Colonic mucosa (tissue), 4 donors: ENCODE results near the gene KLF7. TPM values are rescaled to one million over a fixed set of nuclear protein-coding genes. Genes with fewer than 3 reads are reported as not detected.

Source experiments
- DNase-seq: peaks from one replicate; pipeline ENCODE4 v3.0.0-alpha.2; 2020
- H3K27ac ChIP-seq: fragments of 200-600 bp; one replicate; pipeline ENCODE4 v1.8.0; 2021
- H3K27me3 ChIP-seq: fragments of 200-600 bp; one replicate; pipeline ENCODE4 v1.8.0; 2021
- H3K36me3 ChIP-seq: fragments of 200-600 bp; one replicate; pipeline ENCODE4 v1.8.0; 2021
- H3K4me1 ChIP-seq: fragments of 200-600 bp; one replicate; pipeline ENCODE4 v1.8.0; 2021; ENCODE audit warnings: mild to moderate bottlenecking
- H3K4me3 ChIP-seq: fragments of 200-600 bp; one replicate; pipeline ENCODE4 v1.8.0; 2021
- H3K9ac ChIP-seq, 2 donors: one replicate each; pipeline ENCODE4 v1.7.0; 2013; ENCODE audit warnings: control low read depth in 2 of 2, low read depth in 2 of 2, low read length in 2 of 2
- H3K9me3 ChIP-seq: fragments of 200-600 bp; one replicate; pipeline ENCODE4 v1.8.0; 2021
- CTCF ChIP-seq: fragments of 200-600 bp; IDR thresholded peaks from one replicate; pipeline ENCODE4 v1.8.0; 2022; ENCODE audit warnings: antibody characterized with exemption, mild to moderate bottlenecking
- intact Hi-C: fragments of 100-400 bp; cut with DNase I; formaldehyde crosslinking; loops from one replicate; pipeline ENCODE4 v1.14.1; 2022
- total RNA-seq, 2 donors: library from RNA; stranded (reverse); fragmentation: NEBNext Ultra II Directional in 1 of 2; extraction: Animal tissue kit (Norgen Biotek cat#: 25700) in 1 of 2; gene quantifications; one replicate each; pipeline ENCODE4 v1.2.1, GENCODE V29; 2021
- donor health status: healthy.
- donor health status: DM: no; HTN: no; CAD: no.
- donor health status: DM: no; HTN: no; CAD: no.

KLF7 gene
- total RNA-seq, 2 donors from 2014 or later: 4.7 to 12.9 TPM

GRCh38 chr2:207154556-207155510 lies 10.9 kb downstream of the KLF7 start:
- Histone ChIP-seq H3K4me3 (no peak overlapping the region), H3K36me3 (no peaks in the 10 kb centered on the region), H3K9ac (no peak overlapping the region), H3K27ac (no peak overlapping the region), H3K9me3 (no peaks in the 10 kb centered on the region), H3K27me3 (no peaks in the 10 kb centered on the region), H3K4me1 (no peaks in the 10 kb centered on the region)
- no peak for TF ChIP-seq CTCF
- intact Hi-C loops: no loop called here
- no peak for DNase-seq

- intact Hi-C loops: no loop called here
- DNase-seq: no peak
- H3K4me3 ChIP-seq: no peak overlapping the region
- no peaks in the 10 kb centered on the region for H3K9me3 ChIP-seq
- no peaks in the 10 kb centered on the region for H3K4me1 ChIP-seq
- no peak for TF ChIP-seq CTCF
- H3K36me3 ChIP-seq: no peaks in the 10 kb centered on the region
- H3K27ac ChIP-seq: no peak overlapping the region
- no peaks in the 10 kb centered on the region for H3K27me3 ChIP-seq
- no peak overlapping the region for H3K9ac ChIP-seq
These were observed 12.3 kb downstream of the KLF7 start for GRCh38 chr2:207153266-207153975.

GRCh38 chr2:207151048-207151447 lies 14.7 kb downstream of the KLF7 start:
- Histone ChIP-seq H3K4me3 (no peak overlapping the region), H3K9me3 (no peaks in the 10 kb centered on the region), H3K27me3 (no peaks in the 10 kb centered on the region), H3K27ac (no peak overlapping the region), H3K36me3 (no peaks in the 10 kb centered on the region), H3K9ac (no peak overlapping the region), H3K4me1 (no peaks in the 10 kb centered on the region)
- TF ChIP-seq CTCF: no peak
- intact Hi-C loops: no loop called here
- no peak for DNase-seq

- intact Hi-C loops: no loop called here
- Histone ChIP-seq H3K27me3 (no peaks in the 10 kb centered on the region), H3K4me1 (no peaks in the 10 kb centered on the region), H3K4me3 (no peak overlapping the region), H3K9me3 (no peaks in the 10 kb centered on the region), H3K27ac (no peak overlapping the region), H3K36me3 (no peaks in the 10 kb centered on the region), H3K9ac (no peak overlapping the region)
- TF ChIP-seq CTCF: no peak
- DNase-seq: no peak
These were observed 15.5 kb downstream of the KLF7 start for GRCh38 chr2:207150284-207150683.

GRCh38 chr2:207149249-207150213 lies 16.2 kb downstream of the KLF7 start:
- Histone ChIP-seq H3K4me1 (no peaks in the 10 kb centered on the region), H3K36me3 (no peaks in the 10 kb centered on the region), H3K27ac (no peak overlapping the region), H3K4me3 (no peak overlapping the region), H3K9ac (no peak overlapping the region), H3K9me3 (no peaks in the 10 kb centered on the region), H3K27me3 (no peaks in the 10 kb centered on the region)
- DNase-seq: no peak
- TF ChIP-seq CTCF: no peak
- intact Hi-C loops: no loop called here
